K562 (cell line): ENCODE measurements around the gene RSRP1. TPM values are rescaled to one million over a fixed set of nuclear protein-coding genes. Genes with fewer than 3 reads are reported as not detected.

ENCODE experiments used
- BHLHE40 ChIP-seq: IDR thresholded peaks from 2 replicates; pipeline ENCODE4 v1.6.1; 2011; ENCODE audit warnings: low read length, improper control_type of control experiment
- ELF2 ChIP-seq: fragments of 250-450 bp; sonication (Bioruptor Pico); IDR thresholded peaks from 2 replicates; pipeline ENCODE4 v1.5.0; 2021; ENCODE audit warnings: mild to moderate bottlenecking
- ELK1 ChIP-seq: sonication (generic); formaldehyde crosslinking; IDR thresholded peaks from 2 replicates; pipeline ENCODE4 v1.8.1; 2022; ENCODE audit warnings: missing genetic modification reagents
- HMGN3 ChIP-seq: IDR thresholded peaks from 2 replicates; pipeline ENCODE4 v1.6.1; 2011; ENCODE audit warnings: borderline replicate concordance, low read depth, mild to moderate bottlenecking, mixed read lengths, low read length; ENCODE audit not compliant: insufficient read length; ENCODE audit errors: extremely low read depth
- HNRNPUL1 ChIP-seq: fragments of 200-400 bp; formaldehyde crosslinking; IDR thresholded peaks from 2 replicates; pipeline ENCODE4 v1.6.1; 2017; ENCODE audit warnings: low read length
- KDM2B ChIP-seq: fragments of 250-450 bp; sonication (Bioruptor Pico); IDR thresholded peaks from 2 replicates; pipeline ENCODE4 v1.8.0; 2021; ENCODE audit warnings: mild to moderate bottlenecking, moderate library complexity
- KLF1 ChIP-seq: fragments of 450-650 bp; IDR thresholded peaks from 2 replicates; pipeline ENCODE4 v1.6.1; 2016; ENCODE audit warnings: missing genetic modification characterization, missing compliant biosample characterization
- MYBL2 ChIP-seq, 2 experiments: fragments of 450-650 bp in 1 of 2; sonication (generic) in 1 of 2; formaldehyde crosslinking in 1 of 2; IDR thresholded peaks; 2 replicates each; pipeline versions ENCODE4 v1.6.1 to v1.8.1; 2017 to 2022; ENCODE audit warnings: borderline replicate concordance in 1 of 2, inconsistent platforms in 1 of 2, low read depth in 1 of 2, mild to moderate bottlenecking in 1 of 2, missing genetic modification reagents in 1 of 2, moderate library complexity in 1 of 2
- NFATC3 ChIP-seq: fragments of 450-650 bp; IDR thresholded peaks from 2 replicates; pipeline ENCODE4 v1.6.1; 2017; ENCODE audit warnings: mild to moderate bottlenecking
- NRF1 ChIP-seq, 2 experiments: fragments of 450-650 bp; IDR thresholded peaks in 1 of 2; conservative IDR thresholded peaks in 1 of 2; 2 replicates each; pipeline ENCODE4 v1.6.1; 2014; ENCODE audit warnings: mild to moderate bottlenecking in 2 of 2
- SMARCA5 ChIP-seq: fragments of 450-650 bp; IDR thresholded peaks from 2 replicates; pipeline ENCODE4 v1.6.1; 2016
- TBP ChIP-seq: optimal IDR thresholded peaks from 2 replicates; pipeline ENCODE3; 2011; ENCODE audit warnings: low read depth, low read length, improper control_type of control experiment
- TEAD1 ChIP-seq, 2 experiments: fragments of 450-650 bp in 1 of 2; sonication (generic) in 1 of 2; formaldehyde crosslinking; IDR thresholded peaks; 2 replicates each; pipeline versions ENCODE4 v1.4.0 to v1.8.0; 2020 to 2022; ENCODE audit warnings: mild to moderate bottlenecking in 2 of 2, missing genetic modification reagents in 1 of 2
- TFAP4 ChIP-seq: sonication (generic); formaldehyde crosslinking; IDR thresholded peaks from 2 replicates; pipeline ENCODE4 v1.8.0; 2022; ENCODE audit warnings: missing genetic modification reagents, mild to moderate bottlenecking, moderate library complexity, borderline replicate concordance
- U2AF1 ChIP-seq: fragments of 200-400 bp; formaldehyde crosslinking; optimal IDR thresholded peaks from 2 replicates; pipeline ENCODE3; 2017; ENCODE audit warnings: mild to moderate bottlenecking, low read depth, low read length, moderate library complexity
- U2AF2 ChIP-seq: fragments of 200-400 bp; formaldehyde crosslinking; optimal IDR thresholded peaks from 2 replicates; pipeline ENCODE3; 2017; ENCODE audit warnings: low read depth, mild to moderate bottlenecking, low read length
- ZFP91 ChIP-seq: sonication (generic); formaldehyde crosslinking; IDR thresholded peaks from 2 replicates; pipeline ENCODE4 v1.8.0; 2022; ENCODE audit warnings: mild to moderate bottlenecking, missing genetic modification reagents
- ZHX1 ChIP-seq: fragments of 150-350 bp; conservative IDR thresholded peaks from 2 replicates; pipeline ENCODE4 v1.6.1; 2014; ENCODE audit warnings: low read length
- ZNF134 ChIP-seq: fragments of 250-450 bp; sonication (Bioruptor Pico); conservative IDR thresholded peaks from 2 replicates; pipeline ENCODE4 v1.4.0; 2020
- ZNF232 ChIP-seq: sonication (generic); formaldehyde crosslinking; IDR thresholded peaks from 2 replicates; pipeline ENCODE4 v1.8.0; 2022; ENCODE audit warnings: mild to moderate bottlenecking, missing genetic modification reagents
- ZNF274 ChIP-seq: IDR thresholded peaks from 2 replicates; pipeline ENCODE4 v1.6.1; 2011; ENCODE audit warnings: low read depth, mild to moderate bottlenecking, low read length, moderate library complexity, borderline replicate concordance
- polyA plus RNA-seq, 8 experiments: library from polyadenylated mRNA; depleted of rRNA in 4 of 8; stranded (reverse) in 5 of 8; unstranded in 3 of 8; fragments of >200 nt; fragmentation: Nextera tagmentation in 2 of 8; fragmentation: Illumina TruSeq in 1 of 8; extraction: Ambion mirVana in 2 of 8; extraction: Trizol in 1 of 8; gene quantifications; 2 replicates each; pipeline versions ENCODE4 v1.2.1 to v1.2.3, GENCODE V29; 2011 to 2014; ENCODE audit warnings: inconsistent platforms in 1 of 8, missing spikeins in 1 of 8
- total RNA-seq, 7 experiments: library from RNA; depleted of rRNA in 6 of 7; stranded (reverse); fragments of >200 nt in 6 of 7; fragmentation: Illumina TruSeq in 2 of 7; extraction: Trizol in 2 of 7; gene quantifications; 2 replicates each; pipeline versions ENCODE4 v1.2.1 to v1.2.3, GENCODE V29; 2011 to 2021; ENCODE audit warnings: low replicate concordance in 1 of 7

Gene RSRP1
- total and polyA plus RNA-seq, 9 of the 15 experiments (the other 6 are each of a cell fraction or from before 2014, with no cell fraction given) = 27.2 to 283 (median 146) TPM

GRCh38 chr1:25239681-25240541 lies 7.3 kb downstream of the RSRP1 start (continued):
- TF ChIP-seq MYBL2 (IDR thresholded peaks at IDR 0.05; ENCODE audit: low read depth) (no peak), MYBL2 (CRISPR knock-in tag; IDR thresholded peaks at IDR 0.05; ENCODE audit: borderline replicate concordance) (no peak), ELK1 (CRISPR knock-in tag) (no peak), ELF2 (peak; percentile 88), ZNF134 (no peak), TBP (peak; percentile 9), BHLHE40 (peak; percentile 89), NRF1 (conservative IDR thresholded peaks at IDR 0.05 in 1 of 2, IDR thresholded peaks at IDR 0.05 in 1 of 2) (peak; percentile 97), U2AF1 (no peak), ZNF232 (CRISPR knock-in tag) (no peak), HNRNPUL1 (no peak; the same call in 1 of the 2 replicates), KDM2B (no peak), ZNF274 (no peak), TFAP4 (CRISPR knock-in tag) (peak; percentile 76; the same call in 1 of the 2 replicates), SMARCA5 (no peak; the same call in 1 of the 2 replicates), ZHX1 (0 out of 2 replicates have a peak, but pooled peaks have one; percentile 28), TEAD1 (CRISPR knock-in tag; IDR thresholded peaks at IDR 0.05) (peak in 1 of 2 experiments; percentile 62; a peak in 1 of 4 replicates), U2AF2 (no peak), ZFP91 (CRISPR knock-in tag) (0 out of 2 replicates have a peak, but pooled peaks have one; percentile 41), NFATC3 (0 out of 2 replicates have a peak, but pooled peaks have one; percentile 42), HMGN3 (peak; percentile 90), KLF1 (tag) (no peak)
